ENCODE data around the gene PTPN7.
"Not testable (repeated sequence)": the region's sequence is repeated elsewhere in the genome, so short reads cannot be mapped to it uniquely, and the experiment has no call there.

GRCh38 chr1:202191391-202191790 lies 31.0 kb upstream of the PTPN7 start:
- TF ChIP-seq ATF3 (CRISPR knock-in tag; IDR thresholded peaks at IDR 0.05); TAF1 (CRISPR knock-in tag; IDR thresholded peaks at IDR 0.05); MEF2D (CRISPR knock-in tag; IDR thresholded peaks at IDR 0.05); ZNF362 (CRISPR knock-in tag; IDR thresholded peaks at IDR 0.05; ENCODE audit: borderline replicate concordance); POLR2A (IDR thresholded peaks at IDR 0.05; ENCODE audit: insufficient read depth in 1 of 2, low read depth in 2 of 2, low read length in 2 of 2); EP300 (IDR thresholded peaks at IDR 0.05; ENCODE audit: low read depth in 2 of 2, low read length in 2 of 2); EP300 (CRISPR knock-in tag; IDR thresholded peaks at IDR 0.05; ENCODE audit: borderline replicate concordance); YY1 (IDR thresholded peaks at IDR 0.05; ENCODE audit: insufficient read depth, insufficient replicate concordance, low read depth, low read length); ZNF274 (CRISPR knock-in tag; IDR thresholded peaks at IDR 0.05); DMTF1 (CRISPR knock-in tag; IDR thresholded peaks at IDR 0.05); ZNF558 (CRISPR knock-in tag; IDR thresholded peaks at IDR 0.05; ENCODE audit: borderline replicate concordance); NFATC3 (CRISPR knock-in tag; IDR thresholded peaks at IDR 0.05); KLF16 (CRISPR knock-in tag; IDR thresholded peaks at IDR 0.05); CTCF (CRISPR knock-in tag; IDR thresholded peaks at IDR 0.05); ZNF407 (CRISPR knock-in tag; IDR thresholded peaks at IDR 0.05; ENCODE audit: not compliant biosample characterization): not testable (repeated sequence)
